Endodermal cell (in vitro differentiated cells): ENCODE data around the gene LSG1. TPM values are rescaled to one million over a fixed set of nuclear protein-coding genes. Genes with fewer than 3 reads are reported as not detected.

Experiments
- DNase-seq: peaks from one replicate; pipeline ENCODE4 v3.0.0-alpha.2; 2017
- H3K27ac ChIP-seq: 2 replicates; pipeline ENCODE4 v1.5.1; 2013; ENCODE audit warnings: mild to moderate bottlenecking, low read depth, low read length, moderate library complexity
- H3K27me3 ChIP-seq: 2 replicates; pipeline ENCODE4 v1.6.1; 2013; ENCODE audit warnings: mild to moderate bottlenecking, low read length, moderate library complexity; ENCODE audit not compliant: insufficient read depth, control insufficient read depth, poor library complexity, severe bottlenecking
- H3K36me3 ChIP-seq: 2 replicates; pipeline ENCODE4 v1.7.0; 2013; ENCODE audit warnings: mild to moderate bottlenecking, low read length, moderate library complexity; ENCODE audit not compliant: control insufficient read depth, insufficient read depth
- H3K4me1 ChIP-seq: one replicate; pipeline ENCODE4 v1.7.0; 2013; ENCODE audit warnings: low read length; ENCODE audit not compliant: control insufficient read depth, insufficient read depth
- H3K4me3 ChIP-seq: 2 replicates; pipeline ENCODE4 v1.5.1; 2013; ENCODE audit warnings: mild to moderate bottlenecking, low read length, moderate library complexity
- H3K9ac ChIP-seq: 2 replicates; pipeline ENCODE4 v1.6.1; 2013; ENCODE audit warnings: mild to moderate bottlenecking, low read length, moderate library complexity; ENCODE audit not compliant: poor library complexity, severe bottlenecking; ENCODE audit errors: extremely low read depth
- H3K9me3 ChIP-seq: 2 replicates; pipeline ENCODE4 v1.6.1; 2013; ENCODE audit warnings: mild to moderate bottlenecking, low read length, moderate library complexity; ENCODE audit not compliant: control insufficient read depth
- H3K27ac Mint-ChIP-seq: 2 replicates; pipeline ENCODE4 v1.8.0; 2020; ENCODE audit warnings: mixed read lengths
- H3K27me3 Mint-ChIP-seq: 2 replicates; pipeline ENCODE4 v1.8.0; 2021; ENCODE audit warnings: mild to moderate bottlenecking, mixed read lengths; ENCODE audit not compliant: insufficient read depth
- H3K36me3 Mint-ChIP-seq: 2 replicates; pipeline ENCODE4 v1.8.0; 2020; ENCODE audit warnings: low read depth, mixed read lengths
- H3K4me1 Mint-ChIP-seq: 2 replicates; pipeline ENCODE4 v1.8.0; 2020; ENCODE audit warnings: mixed read lengths
- H3K4me3 Mint-ChIP-seq: 2 replicates; pipeline ENCODE4 v1.8.0; 2020; ENCODE audit warnings: mild to moderate bottlenecking, moderate library complexity, mixed read lengths
- H3K9me3 Mint-ChIP-seq: 2 replicates; pipeline ENCODE4 v1.8.0; 2020; ENCODE audit warnings: mild to moderate bottlenecking, mixed read lengths
- WGBS, 2 experiments: methylation state at CpG; one replicate each; pipeline versions ENCODE4 v1.1.5 to v1.1.7; 2013; ENCODE audit warnings: missing lambda C conversion rate in 2 of 2, mixed read lengths in 1 of 2; ENCODE audit not compliant: insufficient coverage in 1 of 2, insufficient read length in 1 of 2; 5-methylcytosine and 5-hydroxymethylcytosine counted together
- total RNA-seq, 2 donors: library from RNA; stranded (reverse); fragmentation: NEBNext Ultra II Directional in 1 of 2; extraction: Animal tissue kit (Norgen Biotek cat#: 25700) in 1 of 2; gene quantifications; 2 replicates in 1 of 2; 3 replicates in 1 of 2; pipeline ENCODE4 v1.2.1, GENCODE V29; 2021
- TF ChIP-seq, protein P1 (sequence below): fragments of 200-600 bp; sonication (generic); conservative IDR thresholded peaks from 2 replicates; pipeline ENCODE4 v1.5.0; 2021; ENCODE audit warnings: antibody characterized with exemption, mild to moderate bottlenecking

Gene LSG1
- total RNA-seq, 2 donors from 2014 or later = 38.3 to 44.7 TPM

DNA sequence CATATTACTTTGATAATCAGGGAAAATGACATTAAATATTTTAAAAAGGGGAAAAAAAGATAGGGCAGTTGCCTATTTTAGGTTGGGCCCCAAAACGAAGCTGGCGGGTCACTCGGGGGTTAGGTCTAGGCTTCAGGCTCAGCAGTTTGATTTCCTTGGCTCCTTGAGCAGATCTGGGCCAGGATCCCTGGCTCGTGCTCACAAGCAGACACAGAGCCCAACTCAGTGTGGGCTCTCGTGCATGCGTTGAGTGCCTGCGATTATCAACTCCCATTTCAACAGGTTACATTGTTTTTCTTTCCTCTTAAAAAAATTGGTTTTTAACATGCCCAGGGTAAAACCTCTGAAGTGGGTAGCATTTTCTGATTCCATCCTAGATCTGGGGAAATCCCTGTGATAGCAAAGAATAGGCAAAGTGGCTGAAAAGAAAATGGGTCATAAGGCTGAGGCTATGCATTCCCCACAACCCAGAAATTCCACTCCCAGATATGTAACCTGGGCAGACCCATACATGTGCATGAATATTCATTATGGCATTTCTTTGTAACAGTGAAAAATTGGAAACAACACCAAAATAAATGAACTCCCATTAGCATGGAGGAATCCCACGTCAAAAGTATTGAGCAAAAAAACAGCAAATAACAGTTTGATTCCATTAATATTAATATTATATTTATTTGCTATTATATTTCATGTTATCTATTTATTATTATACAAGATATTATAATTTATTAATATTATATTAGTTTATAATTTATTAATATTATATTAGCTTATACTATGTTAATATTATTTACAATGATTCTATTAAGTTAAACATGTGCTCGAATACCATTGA, 41.5 kb upstream of the LSG1 start:
- Histone ChIP-seq H3K27ac (no peak overlapping the region), H3K27me3 (no peaks in the 10 kb centered on the region), H3K4me1 (no peaks in the 10 kb centered on the region), H3K9ac (no peak overlapping the region), H3K36me3 (no peaks in the 10 kb centered on the region), H3K4me3 (no peak overlapping the region), H3K9me3 (no peaks in the 10 kb centered on the region)
- H3K9me3 Mint-ChIP-seq = no peaks in the 10 kb centered on the region
- H3K4me3 Mint-ChIP-seq = no peak overlapping the region
- peaks cover 21% of the 10 kb centered on the region for H3K4me1 Mint-ChIP-seq
- no peak overlapping the region for H3K27ac Mint-ChIP-seq
- no peaks in the 10 kb centered on the region for H3K27me3 Mint-ChIP-seq
- 85 to 90% methylated on average over 4 to 8 of the region's 9 CpGs for WGBS, 2 experiments
- no peaks in the 10 kb centered on the region for H3K36me3 Mint-ChIP-seq
- TF ChIP-seq, protein P1, sequence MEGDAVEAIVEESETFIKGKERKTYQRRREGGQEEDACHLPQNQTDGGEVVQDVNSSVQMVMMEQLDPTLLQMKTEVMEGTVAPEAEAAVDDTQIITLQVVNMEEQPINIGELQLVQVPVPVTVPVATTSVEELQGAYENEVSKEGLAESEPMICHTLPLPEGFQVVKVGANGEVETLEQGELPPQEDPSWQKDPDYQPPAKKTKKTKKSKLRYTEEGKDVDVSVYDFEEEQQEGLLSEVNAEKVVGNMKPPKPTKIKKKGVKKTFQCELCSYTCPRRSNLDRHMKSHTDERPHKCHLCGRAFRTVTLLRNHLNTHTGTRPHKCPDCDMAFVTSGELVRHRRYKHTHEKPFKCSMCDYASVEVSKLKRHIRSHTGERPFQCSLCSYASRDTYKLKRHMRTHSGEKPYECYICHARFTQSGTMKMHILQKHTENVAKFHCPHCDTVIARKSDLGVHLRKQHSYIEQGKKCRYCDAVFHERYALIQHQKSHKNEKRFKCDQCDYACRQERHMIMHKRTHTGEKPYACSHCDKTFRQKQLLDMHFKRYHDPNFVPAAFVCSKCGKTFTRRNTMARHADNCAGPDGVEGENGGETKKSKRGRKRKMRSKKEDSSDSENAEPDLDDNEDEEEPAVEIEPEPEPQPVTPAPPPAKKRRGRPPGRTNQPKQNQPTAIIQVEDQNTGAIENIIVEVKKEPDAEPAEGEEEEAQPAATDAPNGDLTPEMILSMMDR = no peak
- DNase-seq = no peak

DNA sequence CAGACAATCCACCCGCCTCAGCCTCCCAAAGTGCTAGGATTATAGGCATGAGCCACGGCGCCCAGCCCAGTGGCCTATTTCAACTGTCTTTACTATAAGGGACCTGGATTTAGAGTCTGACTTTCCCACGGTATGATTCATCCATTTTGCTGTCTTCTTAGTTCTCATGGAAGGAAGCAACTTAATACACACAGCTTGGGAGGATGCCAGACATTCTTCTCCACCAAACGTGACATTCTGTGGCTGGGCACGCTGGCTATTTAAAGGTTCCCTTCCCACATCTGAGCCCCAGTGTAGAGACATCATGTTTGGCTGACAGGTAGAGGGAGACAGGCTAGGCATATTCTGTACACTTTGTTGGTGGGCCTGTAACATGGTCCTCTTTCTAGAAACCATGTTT, 39.9 kb upstream of the LSG1 start:
- no peak overlapping the region for H3K27ac Mint-ChIP-seq
- no peak overlapping the region for H3K4me3 Mint-ChIP-seq

DNA sequence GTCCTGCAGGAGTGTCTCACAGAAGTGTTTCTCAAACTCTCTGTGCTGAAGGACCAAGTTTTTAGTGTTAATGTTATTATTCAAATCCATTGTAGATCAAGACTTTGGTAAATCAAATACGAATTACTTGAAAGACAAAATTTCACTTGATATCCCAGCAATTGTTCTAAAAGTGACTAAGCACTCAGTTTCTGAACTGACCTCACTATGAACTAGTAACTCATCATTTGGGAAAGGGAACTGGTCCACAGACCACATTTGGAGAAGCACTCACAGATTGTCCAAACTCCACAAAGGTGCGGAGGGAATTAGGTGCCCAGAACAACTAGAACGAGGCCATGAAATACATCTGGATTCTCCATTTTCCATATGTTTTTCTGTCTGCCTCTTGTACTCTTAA, 39.3 kb upstream of the LSG1 start:
- Mint-ChIP-seq H3K27ac (no peak overlapping the region), H3K36me3 (no peaks in the 10 kb centered on the region), H3K4me3 (no peak overlapping the region), H3K27me3 (no peaks in the 10 kb centered on the region), H3K9me3 (peaks cover 2% of the 10 kb centered on the region), H3K4me1 (peaks cover 23% of the 10 kb centered on the region)
- no peak overlapping the region for H3K27ac ChIP-seq
- TF ChIP-seq, protein P1 = no peak
- no peak for DNase-seq
- H3K36me3 ChIP-seq = no peaks in the 10 kb centered on the region
- H3K9ac ChIP-seq = no peak overlapping the region
- H3K27me3 ChIP-seq = no peaks in the 10 kb centered on the region
- H3K4me3 ChIP-seq = no peak overlapping the region
- no peaks in the 10 kb centered on the region for H3K4me1 ChIP-seq
- no peaks in the 10 kb centered on the region for H3K9me3 ChIP-seq
- 91 to 93% methylated on average over 3 of the region's 3 CpGs for WGBS, 2 experiments

More for the DNA sequence above, 39.9 kb upstream of the LSG1 start:
- TF ChIP-seq, protein P1 = no peak
- Histone ChIP-seq H3K4me1 (no peaks in the 10 kb centered on the region), H3K27ac (no peak overlapping the region), H3K9me3 (no peaks in the 10 kb centered on the region), H3K36me3 (no peaks in the 10 kb centered on the region), H3K27me3 (no peaks in the 10 kb centered on the region), H3K9ac (no peak overlapping the region), H3K4me3 (no peak overlapping the region)
- Mint-ChIP-seq H3K27me3 (no peaks in the 10 kb centered on the region), H3K36me3 (no peaks in the 10 kb centered on the region), H3K4me1 (peaks cover 19% of the 10 kb centered on the region), H3K9me3 (peaks cover 2% of the 10 kb centered on the region)
- no peak for DNase-seq
- WGBS, 2 experiments = 83 to 90% methylated on average over 2 to 6 of the region's 6 CpGs
